GM23338 (cell line): ENCODE results near the gene HS1BP3. TPM values are rescaled to one million over a fixed set of nuclear protein-coding genes. Genes with fewer than 3 reads are reported as not detected.

Experiments used
- ATAC-seq: fragments of 200-7000 bp; cut with Tn5 transposase; 3 replicates; pipeline ENCODE4 v1.9.1; 2020
- DNase-seq: peaks from one replicate; pipeline ENCODE4 v3.0.0-alpha.2; 2015; ENCODE audit warnings: low spot score
- H2AFZ ChIP-seq: fragments of 200-600 bp; sonication (generic); 2 replicates; pipeline ENCODE4 v1.8.0; 2016; ENCODE audit warnings: antibody characterized with exemption, mild to moderate bottlenecking, moderate library complexity
- H3F3A ChIP-seq: fragments of 200-600 bp; sonication (generic); replicated peaks from 2 replicates; pipeline ENCODE4 v1.8.0; 2017; ENCODE audit warnings: antibody characterized with exemption, mixed run types, low read depth
- H3K27ac ChIP-seq: fragments of 200-600 bp; sonication (generic); 2 replicates; pipeline ENCODE4 v1.6.1; 2016; ENCODE audit warnings: low read depth
- H3K27me3 ChIP-seq: fragments of 200-600 bp; sonication (generic); 2 replicates; pipeline ENCODE4 v1.8.0; 2016; ENCODE audit warnings: mild to moderate bottlenecking, mixed run types, moderate library complexity; ENCODE audit not compliant: insufficient read depth
- H3K36me3 ChIP-seq: fragments of 200-600 bp; sonication (generic); 2 replicates; pipeline ENCODE4 v1.8.0; 2016; ENCODE audit warnings: mild to moderate bottlenecking; ENCODE audit not compliant: insufficient read depth
- H3K4me1 ChIP-seq: fragments of 200-600 bp; sonication (generic); 2 replicates; pipeline ENCODE4 v1.8.0; 2016; ENCODE audit warnings: mild to moderate bottlenecking, moderate library complexity; ENCODE audit not compliant: insufficient read depth
- H3K4me2 ChIP-seq: fragments of 200-600 bp; sonication (generic); 2 replicates; pipeline ENCODE4 v1.7.1; 2017; ENCODE audit warnings: mixed run types
- H3K4me3 ChIP-seq: fragments of 200-600 bp; sonication (generic); 2 replicates; pipeline ENCODE4 v1.6.1; 2016; ENCODE audit warnings: mixed run types
- H3K79me2 ChIP-seq: fragments of 200-600 bp; sonication (generic); replicated peaks from 2 replicates; pipeline ENCODE4 v1.8.0; 2017; ENCODE audit warnings: mild to moderate bottlenecking; ENCODE audit not compliant: insufficient read depth
- H3K9me2 ChIP-seq: fragments of 200-600 bp; sonication (generic); 2 replicates; pipeline ENCODE4 v1.8.0; 2017; ENCODE audit not compliant: insufficient read depth
- H4K20me1 ChIP-seq: fragments of 200-600 bp; sonication (generic); replicated peaks from 2 replicates; pipeline ENCODE4 v1.8.0; 2017; ENCODE audit warnings: mild to moderate bottlenecking; ENCODE audit not compliant: insufficient read depth
- H3K27ac Mint-ChIP-seq: 2 replicates; pipeline ENCODE4 v1.8.0; 2020; ENCODE audit warnings: inconsistent platforms, mild to moderate bottlenecking, moderate library complexity, mixed read lengths
- H3K27me3 Mint-ChIP-seq: 3 replicates; pipeline ENCODE4 v1.8.0; 2022; ENCODE audit warnings: low read depth, mild to moderate bottlenecking, moderate library complexity, mixed read lengths, inconsistent platforms; ENCODE audit not compliant: insufficient read depth, poor library complexity
- H3K36me3 Mint-ChIP-seq: 3 replicates; pipeline ENCODE4 v1.8.0; 2021; ENCODE audit warnings: low read depth, mild to moderate bottlenecking, inconsistent platforms, moderate library complexity, mixed read lengths
- H3K4me1 Mint-ChIP-seq: 3 replicates; pipeline ENCODE4 v1.8.0; 2020; ENCODE audit warnings: mild to moderate bottlenecking, inconsistent platforms, mixed read lengths
- H3K4me3 Mint-ChIP-seq: 3 replicates; pipeline ENCODE4 v1.8.0; 2021; ENCODE audit warnings: moderate library complexity, mild to moderate bottlenecking, inconsistent platforms, mixed read lengths
- H3K9me3 Mint-ChIP-seq: 3 replicates; pipeline ENCODE4 v1.8.0; 2020; ENCODE audit warnings: moderate library complexity, mild to moderate bottlenecking, inconsistent platforms, mixed read lengths
- EZH2 ChIP-seq: fragments of 200-600 bp; sonication (generic); IDR thresholded peaks from one replicate; pipeline ENCODE4 v1.8.0; 2017; ENCODE audit warnings: antibody characterized with exemption, mild to moderate bottlenecking, low read depth; ENCODE audit not compliant: unreplicated experiment
- JUNB ChIP-seq: IDR thresholded peaks from one replicate; pipeline ENCODE4 v1.6.1; 2016; ENCODE audit warnings: antibody characterized with exemption; ENCODE audit not compliant: unreplicated experiment
- NANOG ChIP-seq: IDR thresholded peaks from 2 replicates; pipeline ENCODE4 v1.6.1; 2016; ENCODE audit warnings: antibody characterized with exemption, borderline replicate concordance
- ZNF114 ChIP-seq: fragments of 250-450 bp; sonication (Bioruptor Pico); IDR thresholded peaks from 2 replicates; pipeline ENCODE4 v1.5.0; 2020; ENCODE audit warnings: mild to moderate bottlenecking, moderate library complexity
- polyA plus RNA-seq: library from polyadenylated mRNA; unstranded; fragments of >200 nt; fragmentation: Nextera tagmentation; extraction: Ambion mirVana; gene quantifications from 2 replicates; pipeline ENCODE4 v1.2.1, GENCODE V29; 2016
- total RNA-seq: library from RNA; depleted of rRNA; stranded (reverse); fragments of >200 nt; shearing (Covaris generic); gene quantifications from 2 replicates; pipeline ENCODE4 v1.2.3, GENCODE V29; 2014
- TF ChIP-seq, protein P1 (sequence below): fragments of 250-450 bp; sonication (Bioruptor Pico); IDR thresholded peaks from 2 replicates; pipeline ENCODE4 v1.5.0; 2020; ENCODE audit warnings: mild to moderate bottlenecking, moderate library complexity
- TF ChIP-seq, protein P2 (sequence below): IDR thresholded peaks from 2 replicates; pipeline ENCODE4 v1.6.1; 2016; ENCODE audit warnings: antibody characterized with exemption
- TF ChIP-seq, protein P3 (sequence below), 2 experiments: fragments of 200-600 bp in 1 of 2; sonication (generic) in 1 of 2; conservative IDR thresholded peaks; 2 replicates each; pipeline versions ENCODE4 v1.5.1 to v1.6.1; 2016 to 2017; ENCODE audit warnings: antibody characterized with exemption in 2 of 2, low read depth in 2 of 2, mild to moderate bottlenecking in 2 of 2, moderate library complexity in 1 of 2

The HS1BP3 gene
- total and polyA plus RNA-seq, 2 experiments from 2014 or later, result 7.2 to 15.0 TPM

DNA sequence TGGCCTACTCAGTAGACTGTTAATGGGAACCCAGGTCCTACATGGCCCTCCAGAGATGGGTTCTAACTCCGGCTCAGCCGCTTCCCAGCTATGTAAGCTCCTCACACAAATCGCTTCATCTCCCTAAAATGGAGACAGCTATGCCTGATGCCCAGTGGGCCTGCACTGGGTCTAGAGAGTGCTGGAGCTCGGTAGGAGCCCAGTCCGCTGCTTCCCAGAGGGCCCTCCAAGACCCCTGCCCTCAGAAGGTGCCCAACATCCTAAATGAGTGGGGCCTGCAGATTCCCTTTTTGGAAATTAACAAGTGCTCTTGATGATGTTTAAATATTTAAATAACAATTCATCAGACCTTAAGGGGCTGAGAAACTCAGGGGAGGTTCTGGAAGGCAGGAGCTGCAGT, 47.1 kb downstream of the HS1BP3 start (continued):
- TF ChIP-seq, protein P1, sequence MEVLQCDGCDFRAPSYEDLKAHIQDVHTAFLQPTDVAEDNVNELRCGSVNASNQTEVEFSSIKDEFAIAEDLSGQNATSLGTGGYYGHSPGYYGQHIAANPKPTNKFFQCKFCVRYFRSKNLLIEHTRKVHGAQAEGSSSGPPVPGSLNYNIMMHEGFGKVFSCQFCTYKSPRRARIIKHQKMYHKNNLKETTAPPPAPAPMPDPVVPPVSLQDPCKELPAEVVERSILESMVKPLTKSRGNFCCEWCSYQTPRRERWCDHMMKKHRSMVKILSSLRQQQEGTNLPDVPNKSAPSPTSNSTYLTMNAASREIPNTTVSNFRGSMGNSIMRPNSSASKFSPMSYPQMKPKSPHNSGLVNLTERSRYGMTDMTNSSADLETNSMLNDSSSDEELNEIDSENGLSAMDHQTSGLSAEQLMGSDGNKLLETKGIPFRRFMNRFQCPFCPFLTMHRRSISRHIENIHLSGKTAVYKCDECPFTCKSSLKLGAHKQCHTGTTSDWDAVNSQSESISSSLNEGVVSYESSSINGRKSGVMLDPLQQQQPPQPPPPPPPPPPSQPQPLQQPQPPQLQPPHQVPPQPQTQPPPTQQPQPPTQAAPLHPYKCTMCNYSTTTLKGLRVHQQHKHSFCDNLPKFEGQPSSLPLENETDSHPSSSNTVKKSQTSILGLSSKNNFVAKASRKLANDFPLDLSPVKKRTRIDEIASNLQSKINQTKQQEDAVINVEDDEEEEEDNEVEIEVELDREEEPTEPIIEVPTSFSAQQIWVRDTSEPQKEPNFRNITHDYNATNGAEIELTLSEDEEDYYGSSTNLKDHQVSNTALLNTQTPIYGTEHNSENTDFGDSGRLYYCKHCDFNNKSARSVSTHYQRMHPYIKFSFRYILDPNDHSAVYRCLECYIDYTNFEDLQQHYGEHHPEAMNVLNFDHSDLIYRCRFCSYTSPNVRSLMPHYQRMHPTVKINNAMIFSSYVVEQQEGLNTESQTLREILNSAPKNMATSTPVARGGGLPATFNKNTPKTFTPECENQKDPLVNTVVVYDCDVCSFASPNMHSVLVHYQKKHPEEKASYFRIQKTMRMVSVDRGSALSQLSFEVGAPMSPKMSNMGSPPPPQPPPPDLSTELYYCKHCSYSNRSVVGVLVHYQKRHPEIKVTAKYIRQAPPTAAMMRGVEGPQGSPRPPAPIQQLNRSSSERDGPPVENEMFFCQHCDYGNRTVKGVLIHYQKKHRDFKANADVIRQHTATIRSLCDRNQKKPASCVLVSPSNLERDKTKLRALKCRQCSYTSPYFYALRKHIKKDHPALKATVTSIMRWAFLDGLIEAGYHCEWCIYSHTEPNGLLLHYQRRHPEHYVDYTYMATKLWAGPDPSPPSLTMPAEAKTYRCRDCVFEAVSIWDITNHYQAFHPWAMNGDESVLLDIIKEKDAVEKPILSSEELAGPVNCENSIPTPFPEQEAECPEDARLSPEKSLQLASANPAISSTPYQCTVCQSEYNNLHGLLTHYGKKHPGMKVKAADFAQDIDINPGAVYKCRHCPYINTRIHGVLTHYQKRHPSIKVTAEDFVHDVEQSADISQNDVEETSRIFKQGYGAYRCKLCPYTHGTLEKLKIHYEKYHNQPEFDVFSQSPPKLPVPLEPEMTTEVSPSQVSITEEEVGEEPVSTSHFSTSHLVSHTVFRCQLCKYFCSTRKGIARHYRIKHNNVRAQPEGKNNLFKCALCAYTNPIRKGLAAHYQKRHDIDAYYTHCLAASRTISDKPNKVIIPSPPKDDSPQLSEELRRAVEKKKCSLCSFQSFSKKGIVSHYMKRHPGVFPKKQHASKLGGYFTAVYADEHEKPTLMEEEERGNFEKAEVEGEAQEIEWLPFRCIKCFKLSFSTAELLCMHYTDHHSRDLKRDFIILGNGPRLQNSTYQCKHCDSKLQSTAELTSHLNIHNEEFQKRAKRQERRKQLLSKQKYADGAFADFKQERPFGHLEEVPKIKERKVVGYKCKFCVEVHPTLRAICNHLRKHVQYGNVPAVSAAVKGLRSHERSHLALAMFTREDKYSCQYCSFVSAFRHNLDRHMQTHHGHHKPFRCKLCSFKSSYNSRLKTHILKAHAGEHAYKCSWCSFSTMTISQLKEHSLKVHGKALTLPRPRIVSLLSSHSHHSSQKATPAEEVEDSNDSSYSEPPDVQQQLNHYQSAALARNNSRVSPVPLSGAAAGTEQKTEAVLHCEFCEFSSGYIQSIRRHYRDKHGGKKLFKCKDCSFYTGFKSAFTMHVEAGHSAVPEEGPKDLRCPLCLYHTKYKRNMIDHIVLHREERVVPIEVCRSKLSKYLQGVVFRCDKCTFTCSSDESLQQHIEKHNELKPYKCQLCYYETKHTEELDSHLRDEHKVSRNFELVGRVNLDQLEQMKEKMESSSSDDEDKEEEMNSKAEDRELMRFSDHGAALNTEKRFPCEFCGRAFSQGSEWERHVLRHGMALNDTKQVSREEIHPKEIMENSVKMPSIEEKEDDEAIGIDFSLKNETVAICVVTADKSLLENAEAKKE, result no peak
- TF ChIP-seq EZH2, result no peak
- TF ChIP-seq NANOG, result no peak
- TF ChIP-seq JUNB, result no peak

DNA sequence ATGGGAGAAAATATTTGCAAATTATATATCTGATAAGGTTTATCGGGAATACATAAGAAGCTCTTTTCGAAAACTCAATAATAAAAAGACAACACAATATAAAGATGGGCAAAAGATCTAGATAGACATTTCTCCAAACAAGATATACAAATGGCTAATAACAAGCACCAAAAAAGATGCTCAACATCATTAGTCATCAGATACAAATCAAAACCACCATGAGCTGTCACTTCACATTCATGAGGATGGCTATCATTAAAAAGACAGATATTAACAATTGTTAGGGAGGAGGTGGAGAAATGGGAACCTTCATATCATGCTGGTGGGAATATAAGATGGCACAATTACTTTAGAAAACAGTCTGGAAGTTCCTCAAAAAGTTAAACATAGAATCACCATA, 48.1 kb downstream of the HS1BP3 start:
- Histone ChIP-seq H2AFZ (no peak overlapping the region), H3K4me2 (no peak overlapping the region), H3K27ac (no peak overlapping the region), H3K27me3 (no peaks in the 10 kb centered on the region), H3F3A (no peaks in the 10 kb centered on the region), H3K4me3 (no peak overlapping the region), H3K79me2 (no peaks in the 10 kb centered on the region), H3K9me2 (no peaks in the 10 kb centered on the region), H3K36me3 (no peaks in the 10 kb centered on the region), H4K20me1 (no peaks in the 10 kb centered on the region), H3K4me1 (no peaks in the 10 kb centered on the region)
- Mint-ChIP-seq H3K27ac (no peak overlapping the region), H3K36me3 (no peaks in the 10 kb centered on the region), H3K27me3 (peaks cover 4% of the 10 kb centered on the region), H3K4me1 (no peaks in the 10 kb centered on the region), H3K4me3 (no peak overlapping the region), H3K9me3 (peaks cover 6% of the 10 kb centered on the region)
- no peak for ATAC-seq
- no peak for DNase-seq
- TF ChIP-seq ZNF114 (no peak), EZH2 (no peak)
- TF ChIP-seq, protein P2, sequence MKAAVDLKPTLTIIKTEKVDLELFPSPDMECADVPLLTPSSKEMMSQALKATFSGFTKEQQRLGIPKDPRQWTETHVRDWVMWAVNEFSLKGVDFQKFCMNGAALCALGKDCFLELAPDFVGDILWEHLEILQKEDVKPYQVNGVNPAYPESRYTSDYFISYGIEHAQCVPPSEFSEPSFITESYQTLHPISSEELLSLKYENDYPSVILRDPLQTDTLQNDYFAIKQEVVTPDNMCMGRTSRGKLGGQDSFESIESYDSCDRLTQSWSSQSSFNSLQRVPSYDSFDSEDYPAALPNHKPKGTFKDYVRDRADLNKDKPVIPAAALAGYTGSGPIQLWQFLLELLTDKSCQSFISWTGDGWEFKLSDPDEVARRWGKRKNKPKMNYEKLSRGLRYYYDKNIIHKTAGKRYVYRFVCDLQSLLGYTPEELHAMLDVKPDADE, result no peak
- TF ChIP-seq, protein P1, result no peak
- TF ChIP-seq, protein P3, sequence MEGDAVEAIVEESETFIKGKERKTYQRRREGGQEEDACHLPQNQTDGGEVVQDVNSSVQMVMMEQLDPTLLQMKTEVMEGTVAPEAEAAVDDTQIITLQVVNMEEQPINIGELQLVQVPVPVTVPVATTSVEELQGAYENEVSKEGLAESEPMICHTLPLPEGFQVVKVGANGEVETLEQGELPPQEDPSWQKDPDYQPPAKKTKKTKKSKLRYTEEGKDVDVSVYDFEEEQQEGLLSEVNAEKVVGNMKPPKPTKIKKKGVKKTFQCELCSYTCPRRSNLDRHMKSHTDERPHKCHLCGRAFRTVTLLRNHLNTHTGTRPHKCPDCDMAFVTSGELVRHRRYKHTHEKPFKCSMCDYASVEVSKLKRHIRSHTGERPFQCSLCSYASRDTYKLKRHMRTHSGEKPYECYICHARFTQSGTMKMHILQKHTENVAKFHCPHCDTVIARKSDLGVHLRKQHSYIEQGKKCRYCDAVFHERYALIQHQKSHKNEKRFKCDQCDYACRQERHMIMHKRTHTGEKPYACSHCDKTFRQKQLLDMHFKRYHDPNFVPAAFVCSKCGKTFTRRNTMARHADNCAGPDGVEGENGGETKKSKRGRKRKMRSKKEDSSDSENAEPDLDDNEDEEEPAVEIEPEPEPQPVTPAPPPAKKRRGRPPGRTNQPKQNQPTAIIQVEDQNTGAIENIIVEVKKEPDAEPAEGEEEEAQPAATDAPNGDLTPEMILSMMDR (conservative IDR thresholded peaks at IDR 0.05; ENCODE audit: low read depth in 2 of 2), result no peak
